ENCODE data around the gene RAD51D. TPM values are rescaled to one million over a fixed set of nuclear protein-coding genes. Genes with fewer than 3 reads are reported as not detected.
A peak's percentile ranks its signal among the peaks of the same experiment; 100 is the strongest.

RAD51D gene
- total and polyA plus RNA-seq, 10 of the 15 experiments (the other 5 are each of a cell fraction or from before 2014, with no cell fraction given) = 2.6 to 29.3 (median 13.5) TPM

DNA sequence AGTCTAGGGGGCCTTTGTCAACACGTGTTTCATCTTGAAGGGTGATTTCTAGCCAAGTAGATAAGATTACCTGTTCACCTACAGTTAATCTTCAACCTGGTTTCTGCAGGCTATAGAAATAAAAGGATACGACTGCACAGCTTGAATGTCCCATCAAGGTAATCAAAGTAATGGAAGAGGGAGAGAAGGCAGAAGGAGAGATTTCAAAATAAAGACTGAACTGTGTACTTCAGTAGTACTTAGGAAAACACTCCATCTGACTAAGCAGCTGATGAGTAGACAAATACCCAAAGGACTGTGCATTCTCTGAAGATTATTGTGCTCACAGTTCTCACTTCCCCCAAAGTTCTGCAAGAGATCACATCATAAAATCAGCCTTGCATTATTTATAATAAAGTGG is 50.3 kb downstream of the RAD51D start:
- intact Hi-C loops (cut with micrococcal nuclease; ENCODE audit: unreplicated experiment) (no loop called here), in situ Hi-C loops (cut with MboI) (no loop called here)
- Histone ChIP-seq H3K4me3 (no peak overlapping the region), H2AFZ (ENCODE audit: control insufficient read depth, low read depth, low read length) (no peak overlapping the region), H3K27me3 (replicated peaks in 1 of 2; ENCODE audit: control insufficient read depth in 2 of 2, insufficient read depth in 2 of 2, low read length in 1 of 2) (no peaks in the 10 kb centered on the region), H3K4me2 (ENCODE audit: control insufficient read depth, insufficient read depth) (peak overlapping the region; percentile 26), H4K20me1 (ENCODE audit: control insufficient read depth, insufficient read depth) (no peaks in the 10 kb centered on the region), H3K9me3 (replicated peaks; ENCODE audit: control insufficient read depth, insufficient read depth, low read length) (no peaks in the 10 kb centered on the region), H3K79me2 (ENCODE audit: control insufficient read depth, insufficient read depth, low read length) (peaks cover 76% of the 10 kb centered on the region), H3K9ac (ENCODE audit: control insufficient read depth, insufficient read depth, low read length) (no peak overlapping the region), H3K36me3 (ENCODE audit: control insufficient read depth in 2 of 2, insufficient read depth in 2 of 2, low read length in 1 of 2) (no peaks in the 10 kb centered on the region), H3K27ac (ENCODE audit: control insufficient read depth, insufficient read depth) (peak overlapping the region; percentile 33), H3K4me1 (ENCODE audit: control insufficient read depth, insufficient read depth, low read length) (peaks cover 33% of the 10 kb centered on the region)
- POLR2A ChIA-PET = interaction anchor here (1.2 to 10.6 kb wide), 7 partner anchors 9 to 25 kb away, joined by 3 to 115 read pairs (median 11); no protein-coding TSS in a partner anchor
- FAIRE-seq (no peak), DNase-seq (ENCODE audit: low read depth, low spot score) (no peak), ATAC-seq (peak; percentile 68)
- BruUV-seq (replicated peaks) = no TSS peak
- SMC1A ChIA-PET (ENCODE audit: uncharacterized antibody, unreplicated experiment) = interaction anchor here (0.6 to 20.5 kb wide), 8 partner anchors 9 to 51 kb away, joined by 3 to 534 read pairs (median 6); no protein-coding TSS in a partner anchor
- CTCF ChIA-PET = interaction anchor here (1.0 to 3.3 kb wide), 7 partner anchors 8 to 41 kb away, joined by 3 to 14 read pairs (median 5); no protein-coding TSS in a partner anchor
- WGBS (ENCODE audit: insufficient coverage, insufficient replicate concordance, low lambda C conversion rate, missing lambda C conversion rate) = 0% methylated on average over 2 of the region's 2 CpGs
- RAD21 ChIA-PET (ENCODE audit: unreplicated experiment) = interaction anchor here (1.1 to 22.2 kb wide), 7 partner anchors 9 to 47 kb away, joined by 3 to 452 read pairs (median 4); no protein-coding TSS in a partner anchor
- no peak for TF ChIP-seq POLR2AphosphoS5 (IDR thresholded peaks at IDR 0.05; ENCODE audit: low read length)
- TF ChIP-seq, protein P1, sequence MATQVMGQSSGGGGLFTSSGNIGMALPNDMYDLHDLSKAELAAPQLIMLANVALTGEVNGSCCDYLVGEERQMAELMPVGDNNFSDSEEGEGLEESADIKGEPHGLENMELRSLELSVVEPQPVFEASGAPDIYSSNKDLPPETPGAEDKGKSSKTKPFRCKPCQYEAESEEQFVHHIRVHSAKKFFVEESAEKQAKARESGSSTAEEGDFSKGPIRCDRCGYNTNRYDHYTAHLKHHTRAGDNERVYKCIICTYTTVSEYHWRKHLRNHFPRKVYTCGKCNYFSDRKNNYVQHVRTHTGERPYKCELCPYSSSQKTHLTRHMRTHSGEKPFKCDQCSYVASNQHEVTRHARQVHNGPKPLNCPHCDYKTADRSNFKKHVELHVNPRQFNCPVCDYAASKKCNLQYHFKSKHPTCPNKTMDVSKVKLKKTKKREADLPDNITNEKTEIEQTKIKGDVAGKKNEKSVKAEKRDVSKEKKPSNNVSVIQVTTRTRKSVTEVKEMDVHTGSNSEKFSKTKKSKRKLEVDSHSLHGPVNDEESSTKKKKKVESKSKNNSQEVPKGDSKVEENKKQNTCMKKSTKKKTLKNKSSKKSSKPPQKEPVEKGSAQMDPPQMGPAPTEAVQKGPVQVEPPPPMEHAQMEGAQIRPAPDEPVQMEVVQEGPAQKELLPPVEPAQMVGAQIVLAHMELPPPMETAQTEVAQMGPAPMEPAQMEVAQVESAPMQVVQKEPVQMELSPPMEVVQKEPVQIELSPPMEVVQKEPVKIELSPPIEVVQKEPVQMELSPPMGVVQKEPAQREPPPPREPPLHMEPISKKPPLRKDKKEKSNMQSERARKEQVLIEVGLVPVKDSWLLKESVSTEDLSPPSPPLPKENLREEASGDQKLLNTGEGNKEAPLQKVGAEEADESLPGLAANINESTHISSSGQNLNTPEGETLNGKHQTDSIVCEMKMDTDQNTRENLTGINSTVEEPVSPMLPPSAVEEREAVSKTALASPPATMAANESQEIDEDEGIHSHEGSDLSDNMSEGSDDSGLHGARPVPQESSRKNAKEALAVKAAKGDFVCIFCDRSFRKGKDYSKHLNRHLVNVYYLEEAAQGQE (IDR thresholded peaks at IDR 0.05; ENCODE audit: low read depth, low read length) = no peak
- 0 out of 2 replicates have a peak, but pooled peaks have one; percentile 25 for TF ChIP-seq ATF7 (IDR thresholded peaks at IDR 0.05; ENCODE audit: low read depth)
- no peak for TF ChIP-seq NKRF (conservative IDR thresholded peaks at IDR 0.05)
- TF ChIP-seq SREBF1 (IDR thresholded peaks at IDR 0.05; ENCODE audit: low read length) = no peak
- no peak for TF ChIP-seq GABPA (IDR thresholded peaks at IDR 0.05; ENCODE audit: low read depth)
- no peak for TF ChIP-seq ZBTB40 (IDR thresholded peaks at IDR 0.05; ENCODE audit: borderline replicate concordance)
- TF ChIP-seq IKZF1 (conservative IDR thresholded peaks at IDR 0.05) = 0 out of 2 replicates have a peak, but pooled peaks have one; percentile 20
- peak; percentile 68; the same call in 1 of the 2 replicates for TF ChIP-seq SPI1 (IDR thresholded peaks at IDR 0.05; ENCODE audit: borderline replicate concordance, insufficient read depth, low read depth, low read length)
- no peak for TF ChIP-seq ZNF384 (IDR thresholded peaks at IDR 0.05; ENCODE audit: borderline replicate concordance, low read depth, low read length)
